ENCODE results near the gene JARID2.

The JARID2 gene

DNA sequence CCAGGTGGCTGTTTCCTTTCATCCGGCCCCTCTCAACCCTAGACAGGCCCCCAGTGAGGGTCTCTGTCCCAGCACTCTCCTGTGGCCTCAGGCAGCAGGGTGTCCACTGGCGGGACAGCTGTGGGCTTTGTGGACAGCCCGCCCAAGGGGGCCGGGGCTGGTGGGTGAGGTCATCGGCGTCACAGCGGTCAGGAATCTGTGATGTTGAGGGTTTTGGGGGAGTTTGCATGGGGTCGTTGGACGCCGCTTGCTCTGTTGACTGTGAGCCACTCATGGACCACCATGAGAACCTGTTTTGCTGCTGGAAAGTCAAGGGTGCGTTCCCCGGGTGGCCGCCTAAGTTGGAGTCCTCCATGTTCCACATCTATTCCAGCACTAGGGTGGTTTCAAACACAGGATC is 270.5 kb downstream of the JARID2 start:
- no peaks in the 10 kb centered on the region for H3K9me3 Mint-ChIP-seq
- H3K27ac Mint-ChIP-seq: no peak overlapping the region
- H3K27me3 Mint-ChIP-seq: no peaks in the 10 kb centered on the region
- H3K4me1 Mint-ChIP-seq: no peaks in the 10 kb centered on the region
- ATAC-seq (no peak), DNase-seq (no peak)
- no peak overlapping the region for H3K4me3 Mint-ChIP-seq
- H3K36me3 Mint-ChIP-seq (ENCODE audit: low read depth): peaks cover 37% of the 10 kb centered on the region

DNA sequence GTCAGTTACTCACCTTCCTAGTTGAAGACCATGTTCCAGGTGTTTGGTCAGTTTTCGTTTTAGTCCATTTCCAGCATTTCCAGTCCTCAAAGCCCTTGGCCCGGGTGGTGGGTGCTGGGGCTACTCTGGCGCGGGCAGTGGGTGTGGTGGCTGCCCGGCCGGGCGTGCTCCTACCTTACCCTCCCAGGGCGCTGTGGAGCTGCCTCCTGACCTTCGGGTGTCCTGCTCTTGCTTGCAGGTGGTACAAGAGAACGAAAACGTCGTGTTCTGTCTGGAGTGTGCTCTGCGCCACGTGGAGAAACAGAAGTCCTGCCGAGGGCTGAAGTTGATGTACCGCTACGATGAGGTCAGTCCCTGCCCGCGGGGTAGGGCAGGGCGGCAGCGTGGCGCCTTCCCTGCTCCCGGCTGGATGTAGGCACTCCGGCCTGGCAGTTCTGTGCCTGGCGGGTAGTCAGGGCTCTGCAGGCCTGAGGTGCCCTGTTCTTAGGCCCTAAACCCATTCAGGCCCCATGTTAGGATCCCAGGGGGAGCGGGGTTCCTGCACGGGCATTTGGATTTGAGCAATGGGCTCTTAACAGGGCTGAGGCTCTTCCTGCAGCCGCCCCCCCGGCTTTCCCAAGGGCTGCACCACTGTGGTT is 271.2 kb downstream of the JARID2 start:
- no peak overlapping the region for H3K4me3 Mint-ChIP-seq
- no peak for DNase-seq
- no peaks in the 10 kb centered on the region for H3K9me3 Mint-ChIP-seq
- H3K27me3 Mint-ChIP-seq: no peaks in the 10 kb centered on the region
- peaks cover 5% of the 10 kb centered on the region for H3K4me1 Mint-ChIP-seq
- H3K36me3 Mint-ChIP-seq (ENCODE audit: low read depth): peaks cover 40% of the 10 kb centered on the region
- no peak overlapping the region for H3K27ac Mint-ChIP-seq
- ATAC-seq: no peak

DNA sequence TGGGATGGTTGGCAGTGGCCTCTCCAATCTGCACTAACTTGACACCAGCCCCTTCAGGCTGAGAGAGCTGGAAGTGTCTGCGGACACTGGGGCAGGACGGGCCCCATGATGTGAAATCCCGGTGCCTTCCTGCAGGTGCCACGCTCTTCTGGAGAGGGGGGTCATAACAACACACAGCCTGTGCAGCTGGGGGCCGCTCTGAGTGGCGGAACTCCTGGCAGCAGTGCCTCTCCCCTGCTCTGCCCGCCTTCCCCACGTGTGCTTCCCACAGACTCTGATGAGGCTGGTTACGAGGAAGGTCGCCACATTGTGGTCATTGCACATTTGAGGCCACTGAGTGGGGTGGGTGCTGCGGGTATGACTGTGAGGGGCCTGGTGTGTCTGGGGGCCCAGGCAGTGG is 271.7 kb downstream of the JARID2 start:
- H3K9me3 Mint-ChIP-seq: no peaks in the 10 kb centered on the region
- peaks cover 11% of the 10 kb centered on the region for H3K4me1 Mint-ChIP-seq
- H3K36me3 Mint-ChIP-seq (ENCODE audit: low read depth): peaks cover 39% of the 10 kb centered on the region
- no peak overlapping the region for H3K4me3 Mint-ChIP-seq
- ATAC-seq (no peak), DNase-seq (no peak)
- H3K27me3 Mint-ChIP-seq: no peaks in the 10 kb centered on the region
- H3K27ac Mint-ChIP-seq: no peak overlapping the region

DNA sequence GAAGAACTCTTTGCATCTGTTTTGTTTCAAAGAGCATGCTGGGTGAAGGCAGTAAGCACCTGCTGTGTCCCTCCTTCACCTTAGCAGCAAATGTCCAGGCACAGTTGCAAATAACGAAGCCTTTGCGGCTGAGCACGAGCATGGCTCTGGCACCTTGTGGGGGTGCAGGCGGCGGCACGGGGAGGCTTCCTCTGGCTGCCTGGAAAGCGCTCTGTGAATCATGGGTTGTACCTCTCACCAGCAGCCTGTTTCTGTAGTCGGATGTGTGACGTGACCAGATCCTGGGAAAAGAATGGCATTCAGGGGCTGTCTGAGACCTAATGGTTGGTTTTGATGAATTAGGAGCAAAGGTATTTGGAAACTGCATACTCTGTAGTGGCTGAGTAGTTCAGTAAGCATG is 272.2 kb downstream of the JARID2 start:
- peaks cover 42% of the 10 kb centered on the region for H3K36me3 Mint-ChIP-seq (ENCODE audit: low read depth)
- DNase-seq: no peak
- no peaks in the 10 kb centered on the region for H3K9me3 Mint-ChIP-seq
- no peak for ATAC-seq
- no peak overlapping the region for H3K4me3 Mint-ChIP-seq
- H3K27me3 Mint-ChIP-seq: no peaks in the 10 kb centered on the region
- peaks cover 12% of the 10 kb centered on the region for H3K4me1 Mint-ChIP-seq
- no peak overlapping the region for H3K27ac Mint-ChIP-seq

DNA sequence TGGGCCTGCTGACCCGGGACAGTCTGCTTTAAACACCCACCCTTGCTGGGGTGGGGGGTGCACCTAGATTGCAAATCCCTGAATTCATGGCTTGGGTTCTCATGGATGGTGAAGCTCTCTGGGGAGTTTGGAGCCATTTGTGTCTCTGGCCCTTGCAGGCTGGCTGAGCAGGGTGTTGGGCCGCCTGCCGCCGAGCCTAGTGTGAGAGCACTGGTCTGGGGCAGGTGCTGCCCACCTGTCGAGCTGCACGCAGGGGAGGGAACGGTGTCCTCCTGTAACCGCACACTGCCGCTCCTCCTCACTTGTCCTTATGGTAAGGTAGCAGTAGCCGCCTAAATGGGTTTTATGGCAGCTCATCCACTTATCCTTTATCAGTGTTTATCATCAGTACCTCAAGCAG is 273.0 kb downstream of the JARID2 start:
- Mint-ChIP-seq H3K36me3 (ENCODE audit: low read depth) (peaks cover 48% of the 10 kb centered on the region), H3K4me3 (no peak overlapping the region), H3K9me3 (no peaks in the 10 kb centered on the region), H3K27ac (no peak overlapping the region), H3K4me1 (peaks cover 12% of the 10 kb centered on the region), H3K27me3 (no peaks in the 10 kb centered on the region)
- ATAC-seq: no peak
- DNase-seq: no peak

DNA sequence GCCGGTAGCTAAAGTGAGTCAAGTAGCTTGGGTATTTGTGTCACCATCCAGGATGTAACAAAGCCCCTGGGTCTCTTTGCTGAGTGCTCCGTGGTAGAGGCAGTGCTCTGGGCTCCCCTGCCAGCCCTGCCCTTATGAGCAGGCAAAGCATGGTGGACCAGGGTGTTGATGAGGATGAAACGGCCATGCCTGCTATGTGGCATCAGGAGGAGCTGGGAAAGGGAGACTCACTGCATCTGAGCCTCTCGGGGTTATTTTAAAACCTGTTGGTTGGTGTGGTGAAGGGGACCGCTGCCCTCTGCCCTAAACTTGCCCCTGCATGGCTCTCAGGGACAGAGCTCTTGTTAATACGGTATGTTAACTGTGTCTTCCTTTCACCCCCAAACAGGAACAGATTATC is 273.8 kb downstream of the JARID2 start:
- no peak overlapping the region for H3K4me3 Mint-ChIP-seq
- H3K4me1 Mint-ChIP-seq: peaks cover 12% of the 10 kb centered on the region
- H3K36me3 Mint-ChIP-seq (ENCODE audit: low read depth): peaks cover 43% of the 10 kb centered on the region
- no peaks in the 10 kb centered on the region for H3K27me3 Mint-ChIP-seq
- no peaks in the 10 kb centered on the region for H3K9me3 Mint-ChIP-seq
- DNase-seq (no peak), ATAC-seq (no peak)
- H3K27ac Mint-ChIP-seq: peak overlapping the region; percentile 28

DNA sequence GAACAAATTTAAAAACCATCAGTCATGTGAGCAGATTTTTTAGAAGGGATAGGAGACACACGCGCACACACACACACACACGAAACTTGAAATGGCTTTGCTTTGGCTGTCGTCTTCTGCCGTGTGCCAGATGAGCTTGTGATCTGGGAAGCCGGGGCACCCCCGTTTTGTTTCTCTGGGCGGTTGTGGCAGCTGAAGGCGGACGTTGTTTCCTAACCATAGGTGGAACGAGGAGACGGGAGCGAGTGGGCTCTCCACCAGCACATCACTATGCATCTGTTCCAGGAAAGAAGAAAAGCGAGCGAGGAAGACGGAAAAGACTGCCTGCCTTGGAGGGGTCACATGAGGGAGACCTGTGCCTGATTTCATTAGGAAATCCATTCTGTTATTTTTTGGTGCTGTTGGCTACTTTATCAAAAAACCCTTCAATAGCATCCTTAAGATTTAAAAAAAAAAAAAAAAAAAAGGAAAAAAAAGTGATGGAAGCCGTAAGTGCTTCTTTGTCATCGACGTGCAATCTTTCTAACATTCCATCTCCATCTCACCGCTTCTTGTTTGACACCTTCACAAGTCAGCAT is 274.8 kb downstream of the JARID2 start:
- Mint-ChIP-seq H3K27ac (peak overlapping the region; percentile 70), H3K4me1 (peaks cover 17% of the 10 kb centered on the region)
- ATAC-seq: no peak

DNA sequence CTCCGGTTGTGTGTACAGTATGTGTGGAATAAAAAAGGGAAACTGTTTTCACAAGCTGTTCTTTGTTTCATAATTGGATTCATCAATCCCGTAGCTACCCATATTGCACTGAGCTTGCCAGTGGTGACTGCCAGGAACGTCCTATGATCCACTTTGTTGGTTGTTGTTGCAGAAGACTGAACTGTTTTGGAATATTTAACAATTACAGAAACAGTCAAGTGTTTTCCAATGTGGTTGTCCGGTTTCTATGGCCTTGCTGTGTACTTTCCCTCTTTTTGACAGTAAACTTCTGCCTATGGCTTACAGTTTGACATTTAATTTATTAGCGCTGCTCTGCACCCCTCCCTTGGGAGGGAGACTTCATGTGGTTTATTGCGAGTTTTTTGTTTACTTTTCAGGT is 275.7 kb downstream of the JARID2 start:
- peaks cover 23% of the 10 kb centered on the region for H3K4me1 Mint-ChIP-seq
- DNase-seq: no peak
- no peaks in the 10 kb centered on the region for H3K27me3 Mint-ChIP-seq
- H3K36me3 Mint-ChIP-seq (ENCODE audit: low read depth): peaks cover 51% of the 10 kb centered on the region
- H3K9me3 Mint-ChIP-seq: peaks cover 7% of the 10 kb centered on the region
- peak overlapping the region; percentile 77 for H3K27ac Mint-ChIP-seq
- no peak overlapping the region for H3K4me3 Mint-ChIP-seq
- ATAC-seq: no peak

More for the DNA sequence above, 274.8 kb downstream of the JARID2 start:
- no peak for DNase-seq
- Mint-ChIP-seq H3K36me3 (ENCODE audit: low read depth) (peaks cover 45% of the 10 kb centered on the region), H3K9me3 (peaks cover under 1% of the 10 kb centered on the region), H3K27me3 (no peaks in the 10 kb centered on the region), H3K4me3 (no peak overlapping the region)

DNA sequence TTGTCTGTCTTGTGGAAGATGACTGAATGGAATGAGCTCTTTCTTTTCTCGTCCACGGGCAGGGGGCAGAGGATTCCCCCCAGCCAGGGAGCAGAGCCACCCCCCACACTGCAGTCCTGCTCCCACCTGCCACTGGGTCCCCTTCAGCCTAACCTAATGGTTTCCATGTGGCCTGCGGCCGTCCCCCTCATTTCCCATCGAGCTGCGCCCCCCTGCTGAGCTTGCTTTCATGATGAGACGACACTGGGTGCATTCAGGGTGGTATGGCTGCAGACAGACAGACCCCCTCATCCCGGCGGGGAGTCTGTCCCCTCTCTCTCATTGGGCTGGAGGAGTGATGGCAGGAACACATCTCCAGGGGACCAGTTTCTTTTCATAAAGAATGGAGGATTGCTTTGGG is 276.2 kb downstream of the JARID2 start:
- Mint-ChIP-seq H3K27me3 (no peaks in the 10 kb centered on the region), H3K9me3 (peaks cover 7% of the 10 kb centered on the region), H3K27ac (peak overlapping the region; percentile 77), H3K4me3 (no peak overlapping the region), H3K4me1 (peaks cover 23% of the 10 kb centered on the region), H3K36me3 (ENCODE audit: low read depth) (peaks cover 55% of the 10 kb centered on the region)
- ATAC-seq (no peak), DNase-seq (no peak)

DNA sequence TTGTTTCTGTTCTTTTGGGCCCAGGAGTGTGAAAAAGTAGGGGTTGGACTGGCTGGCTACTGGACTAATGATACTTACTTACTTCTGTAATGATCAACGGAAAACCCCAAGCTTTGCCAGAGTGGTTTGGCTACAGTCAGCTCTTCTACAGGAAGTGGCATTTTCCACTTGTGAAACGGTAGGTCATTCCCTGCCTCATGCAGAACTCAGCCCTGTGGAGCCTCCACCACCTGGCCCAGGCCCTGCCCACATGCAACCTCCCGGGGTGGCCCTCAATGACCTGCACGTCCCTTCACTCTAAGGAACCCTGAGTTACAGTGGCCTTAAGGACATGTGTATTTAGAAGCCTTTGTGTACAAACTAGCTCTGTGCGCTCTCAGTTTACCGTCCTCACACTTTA is 276.6 kb downstream of the JARID2 start:
- Mint-ChIP-seq H3K9me3 (peaks cover 7% of the 10 kb centered on the region), H3K36me3 (ENCODE audit: low read depth) (peaks cover 56% of the 10 kb centered on the region), H3K4me1 (peaks cover 23% of the 10 kb centered on the region), H3K27me3 (no peaks in the 10 kb centered on the region), H3K4me3 (no peak overlapping the region), H3K27ac (peak overlapping the region; percentile 77)
- peak; percentile 60 for ATAC-seq
- DNase-seq: no peak

DNA sequence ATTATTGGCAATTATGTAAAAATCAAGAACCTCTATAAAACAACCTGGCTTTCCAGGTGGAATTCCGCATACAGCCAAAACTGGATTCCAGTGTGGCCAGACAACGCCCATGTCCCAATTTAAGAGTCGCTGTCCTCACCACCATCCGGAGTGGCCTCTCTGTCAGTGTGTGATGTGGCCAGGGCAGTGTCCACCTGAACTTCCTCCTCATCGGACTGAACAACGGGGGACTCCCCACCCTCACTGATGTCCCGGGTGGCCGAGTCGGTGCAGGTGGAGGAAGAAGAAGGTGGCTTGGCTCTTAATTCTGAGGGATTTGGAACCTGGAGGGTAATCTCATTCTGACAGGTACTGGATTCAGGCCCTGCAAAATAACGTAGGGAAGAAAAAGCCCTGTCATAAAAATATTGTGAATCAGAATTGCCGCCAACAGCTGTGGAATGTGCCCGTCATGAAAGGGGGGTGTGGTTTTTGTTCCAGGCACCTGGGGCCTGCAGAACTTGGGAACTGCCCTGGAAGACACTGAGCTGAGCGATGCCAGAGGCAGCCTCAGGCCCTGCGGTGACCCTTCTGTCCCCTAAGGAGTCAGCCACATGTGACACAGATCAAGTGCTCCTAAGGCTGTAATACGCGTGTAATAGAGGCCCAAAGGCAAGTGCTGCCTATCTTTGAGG is 277.1 kb downstream of the JARID2 start:
- peaks cover 23% of the 10 kb centered on the region for H3K4me1 Mint-ChIP-seq
- peak overlapping the region; percentile 77 for H3K27ac Mint-ChIP-seq
- ATAC-seq (no peak), DNase-seq (no peak)
- no peak overlapping the region for H3K4me3 Mint-ChIP-seq
- no peaks in the 10 kb centered on the region for H3K27me3 Mint-ChIP-seq
- H3K36me3 Mint-ChIP-seq (ENCODE audit: low read depth): peaks cover 62% of the 10 kb centered on the region
- peaks cover 7% of the 10 kb centered on the region for H3K9me3 Mint-ChIP-seq

DNA sequence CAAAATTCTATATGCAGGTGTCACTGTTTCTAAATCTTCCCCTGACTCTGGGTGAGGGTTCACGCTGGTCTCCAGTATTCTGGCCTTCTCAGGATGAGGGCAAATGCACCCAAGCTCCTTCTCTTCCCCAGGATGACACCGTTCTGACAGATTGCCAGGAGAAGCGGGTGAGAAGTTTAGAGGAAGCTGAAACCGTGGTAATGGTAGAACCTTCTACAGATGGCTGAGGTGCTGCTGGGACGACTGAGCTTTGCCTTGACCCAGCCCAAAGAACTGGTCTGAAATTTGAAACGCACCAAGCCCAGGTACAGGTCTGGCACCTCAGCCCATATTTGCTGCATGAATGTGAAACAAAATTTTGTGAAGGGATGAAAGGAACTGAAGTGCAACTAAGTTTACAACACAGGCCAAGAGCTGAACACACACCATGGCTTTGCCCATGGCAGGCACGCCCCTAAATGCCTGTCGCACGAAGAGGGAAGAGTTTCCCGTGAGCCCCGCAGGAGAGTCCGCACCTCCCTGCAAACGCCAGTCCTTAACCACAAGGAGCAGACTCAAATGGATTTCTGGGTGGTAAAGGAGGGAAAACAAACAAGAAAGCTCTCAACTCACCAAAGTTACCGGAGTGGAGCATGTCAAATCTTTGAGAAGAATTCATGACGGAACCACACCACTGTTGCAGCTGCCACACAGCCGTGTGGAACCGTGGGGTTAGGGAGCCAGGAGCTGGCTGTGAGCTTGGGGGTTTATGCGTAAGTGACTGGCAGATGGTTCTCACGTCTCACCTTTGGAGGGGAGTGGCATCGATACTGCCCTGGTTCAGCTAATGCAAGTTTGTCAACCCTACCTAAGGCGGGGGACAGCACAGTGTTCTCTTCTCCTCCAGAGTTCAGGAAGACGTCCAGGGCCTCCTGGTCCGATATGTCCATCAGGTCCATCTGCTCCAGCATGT is 278.1 kb downstream of the JARID2 start:
- ATAC-seq (no peak), DNase-seq (no peak)
- peak overlapping the region; percentile 24 for H3K4me3 Mint-ChIP-seq
- peaks cover 67% of the 10 kb centered on the region for H3K36me3 Mint-ChIP-seq (ENCODE audit: low read depth)
- H3K27me3 Mint-ChIP-seq: no peaks in the 10 kb centered on the region
- peaks cover 7% of the 10 kb centered on the region for H3K9me3 Mint-ChIP-seq
- H3K4me1 Mint-ChIP-seq: peaks cover 23% of the 10 kb centered on the region
- peak overlapping the region; percentile 64 for H3K27ac Mint-ChIP-seq

DNA sequence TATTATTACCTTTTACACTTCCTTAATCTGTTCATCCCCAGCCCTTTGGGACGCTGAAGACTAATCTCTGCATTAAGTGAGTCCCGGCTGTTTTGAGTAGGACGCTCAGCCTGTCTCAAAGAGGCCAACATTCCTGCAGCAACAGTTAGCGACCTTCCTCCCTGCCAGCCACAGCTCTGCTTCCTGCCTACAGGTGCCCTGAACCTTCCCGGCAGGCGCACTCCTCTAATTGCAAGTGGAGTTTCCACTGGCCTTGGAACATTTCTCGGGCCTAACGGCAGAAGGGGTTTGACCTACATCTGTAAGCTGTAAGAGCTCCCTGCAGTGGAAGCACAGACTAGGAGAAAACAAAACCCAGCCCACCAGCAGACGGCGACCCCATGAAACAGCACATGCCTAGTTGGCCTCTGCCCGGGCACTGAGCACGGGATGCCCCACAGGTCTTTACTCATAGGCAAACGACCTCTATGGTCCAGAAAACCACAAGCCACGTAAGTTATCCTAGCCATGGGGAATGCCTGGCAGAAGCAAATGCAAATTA is 279.1 kb downstream of the JARID2 start:
- no peaks in the 10 kb centered on the region for H3K27me3 Mint-ChIP-seq
- peak overlapping the region; percentile 64 for H3K27ac Mint-ChIP-seq
- no peak for DNase-seq
- peaks cover 7% of the 10 kb centered on the region for H3K9me3 Mint-ChIP-seq
- ATAC-seq: peak; percentile 15
- H3K4me1 Mint-ChIP-seq: peaks cover 23% of the 10 kb centered on the region
- H3K36me3 Mint-ChIP-seq (ENCODE audit: low read depth): peaks cover 65% of the 10 kb centered on the region
- no peak overlapping the region for H3K4me3 Mint-ChIP-seq

DNA sequence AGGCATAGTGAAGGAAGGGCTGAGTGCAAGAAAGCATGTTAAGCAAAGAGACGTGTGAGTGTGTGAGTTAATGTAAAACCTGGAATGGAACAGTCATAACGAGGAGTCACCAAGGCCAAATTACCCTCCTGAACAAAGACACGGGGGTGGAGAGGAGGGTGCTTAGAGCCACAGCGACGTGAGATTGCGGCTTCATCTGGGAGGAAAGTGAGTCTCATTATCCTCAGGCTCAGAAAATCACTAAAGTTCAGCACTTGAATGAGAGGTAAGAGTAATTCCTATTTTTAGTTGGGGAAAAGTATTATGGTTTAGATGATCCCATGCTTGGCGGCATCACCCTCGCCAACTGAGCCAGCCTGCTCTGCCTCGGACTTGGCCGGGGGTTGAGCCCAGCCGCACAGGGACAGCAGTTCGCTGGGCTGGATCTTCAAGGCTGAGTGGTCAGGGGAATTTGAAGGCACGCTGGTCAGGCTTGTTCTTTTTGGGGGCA is 280.4 kb downstream of the JARID2 start:
- peak overlapping the region; percentile 68 for H3K27ac Mint-ChIP-seq
- DNase-seq (no peak), ATAC-seq (no peak)
- peaks cover 64% of the 10 kb centered on the region for H3K36me3 Mint-ChIP-seq (ENCODE audit: low read depth)
- peaks cover 23% of the 10 kb centered on the region for H3K4me1 Mint-ChIP-seq
- H3K27me3 Mint-ChIP-seq: no peaks in the 10 kb centered on the region
- H3K9me3 Mint-ChIP-seq: peaks cover 7% of the 10 kb centered on the region
- no peak overlapping the region for H3K4me3 Mint-ChIP-seq

Measured in activated naive CD8-positive, alpha-beta T cell treated with anti-CD3 and anti-CD28 coated beads, Interleukin-2, amount 50 U/mL, for 24 hours (primary cell).